ENCODE results near the gene NF2. TPM values are rescaled to one million over a fixed set of nuclear protein-coding genes. Genes with fewer than 3 reads are reported as not detected.

Gene NF2
- total RNA-seq, 2 experiments from 2014 or later = 23.1 to 24.5 TPM

- POLR2A ChIA-PET = no interaction called here
- H3K4me3 ChIP-seq (ENCODE audit: low read length) = no peak overlapping the region
Observed at GRCh38 chr22:29706486-29706885, 103.1 kb downstream of the NF2 start.

GRCh38 chr22:29707010-29707409 is 103.6 kb downstream of the NF2 start:
- H3K27ac Mint-ChIP-seq = no peak overlapping the region
- Histone ChIP-seq H3K9me3 (ENCODE audit: control insufficient read depth in 1 of 2, insufficient read depth in 1 of 2, low read length in 2 of 2) (no peaks in the 10 kb centered on the region), H3K27me3 (ENCODE audit: control insufficient read depth in 1 of 2, insufficient read depth in 2 of 2, low read length in 2 of 2) (peaks cover 0 to 8% of the 10 kb centered on the region in 2 experiments), H3K4me1 (ENCODE audit: insufficient read depth, low read length) (peaks cover 5% of the 10 kb centered on the region), H3K27ac (ENCODE audit: low read depth in 1 of 2, low read length in 2 of 2) (no peak overlapping the region), H3K4me3 (ENCODE audit: low read length) (no peak overlapping the region), H3K36me3 (ENCODE audit: insufficient read depth, low read length) (no peaks in the 10 kb centered on the region)
- DNase-seq (no peak), ATAC-seq (ENCODE audit: poor library complexity) (no peak)
- H3K27me3 Mint-ChIP-seq = peaks cover 11% of the 10 kb centered on the region
- H3K9me3 Mint-ChIP-seq = no peaks in the 10 kb centered on the region
- no peak overlapping the region for H3K4me3 Mint-ChIP-seq
- ChIA-PET POLR2A (no interaction called here), CTCF (no interaction called here)
- H3K36me3 Mint-ChIP-seq (ENCODE audit: low read depth) = no peaks in the 10 kb centered on the region
- intact Hi-C loops (cut with DNase I, micrococcal nuclease) = no loop called here
- peaks cover under 1% of the 10 kb centered on the region for H3K4me1 Mint-ChIP-seq (ENCODE audit: low read depth)
- TF ChIP-seq, protein P1, sequence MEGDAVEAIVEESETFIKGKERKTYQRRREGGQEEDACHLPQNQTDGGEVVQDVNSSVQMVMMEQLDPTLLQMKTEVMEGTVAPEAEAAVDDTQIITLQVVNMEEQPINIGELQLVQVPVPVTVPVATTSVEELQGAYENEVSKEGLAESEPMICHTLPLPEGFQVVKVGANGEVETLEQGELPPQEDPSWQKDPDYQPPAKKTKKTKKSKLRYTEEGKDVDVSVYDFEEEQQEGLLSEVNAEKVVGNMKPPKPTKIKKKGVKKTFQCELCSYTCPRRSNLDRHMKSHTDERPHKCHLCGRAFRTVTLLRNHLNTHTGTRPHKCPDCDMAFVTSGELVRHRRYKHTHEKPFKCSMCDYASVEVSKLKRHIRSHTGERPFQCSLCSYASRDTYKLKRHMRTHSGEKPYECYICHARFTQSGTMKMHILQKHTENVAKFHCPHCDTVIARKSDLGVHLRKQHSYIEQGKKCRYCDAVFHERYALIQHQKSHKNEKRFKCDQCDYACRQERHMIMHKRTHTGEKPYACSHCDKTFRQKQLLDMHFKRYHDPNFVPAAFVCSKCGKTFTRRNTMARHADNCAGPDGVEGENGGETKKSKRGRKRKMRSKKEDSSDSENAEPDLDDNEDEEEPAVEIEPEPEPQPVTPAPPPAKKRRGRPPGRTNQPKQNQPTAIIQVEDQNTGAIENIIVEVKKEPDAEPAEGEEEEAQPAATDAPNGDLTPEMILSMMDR (IDR thresholded peaks at IDR 0.05) = no peak

More at GRCh38 chr22:29706486-29706885, 103.1 kb downstream of the NF2 start:
- peaks cover 6% of the 10 kb centered on the region for H3K4me1 Mint-ChIP-seq (ENCODE audit: low read depth)
- no peak overlapping the region for H3K27ac Mint-ChIP-seq
- no peak overlapping the region for H3K4me3 Mint-ChIP-seq
- ATAC-seq (ENCODE audit: poor library complexity) (no peak), DNase-seq (no peak)
- intact Hi-C loops (cut with DNase I, micrococcal nuclease) = no loop called here
- no peaks in the 10 kb centered on the region for H3K9me3 Mint-ChIP-seq
- Histone ChIP-seq H3K27ac (ENCODE audit: low read depth in 1 of 2, low read length in 2 of 2) (no peak overlapping the region), H3K36me3 (ENCODE audit: insufficient read depth, low read length) (no peaks in the 10 kb centered on the region), H3K9me3 (ENCODE audit: control insufficient read depth in 1 of 2, insufficient read depth in 1 of 2, low read length in 2 of 2) (no peaks in the 10 kb centered on the region), H3K4me1 (ENCODE audit: insufficient read depth, low read length) (peaks cover 10% of the 10 kb centered on the region), H3K27me3 (ENCODE audit: control insufficient read depth in 1 of 2, insufficient read depth in 2 of 2, low read length in 2 of 2) (peaks cover 0 to 8% of the 10 kb centered on the region in 2 experiments)
- H3K27me3 Mint-ChIP-seq = peaks cover 9% of the 10 kb centered on the region
- CTCF ChIA-PET = interaction anchor here (0.6 kb wide), 1 partner anchor 17 kb away, joined by 4 read pairs; no protein-coding TSS in a partner anchor
- TF ChIP-seq, protein P1 (IDR thresholded peaks at IDR 0.05) = no peak
- no peaks in the 10 kb centered on the region for H3K36me3 Mint-ChIP-seq (ENCODE audit: low read depth)

- TF ChIP-seq, protein P1 (IDR thresholded peaks at IDR 0.05) = no peak
- peaks cover 9% of the 10 kb centered on the region for H3K27me3 Mint-ChIP-seq
- Histone ChIP-seq H3K4me3 (ENCODE audit: low read length) (no peak overlapping the region), H3K27me3 (ENCODE audit: control insufficient read depth in 1 of 2, insufficient read depth in 2 of 2, low read length in 2 of 2) (peaks cover 0 to 6% of the 10 kb centered on the region in 2 experiments), H3K9me3 (ENCODE audit: control insufficient read depth in 1 of 2, insufficient read depth in 1 of 2, low read length in 2 of 2) (no peaks in the 10 kb centered on the region), H3K36me3 (ENCODE audit: insufficient read depth, low read length) (no peaks in the 10 kb centered on the region), H3K4me1 (ENCODE audit: insufficient read depth, low read length) (peaks cover 3% of the 10 kb centered on the region), H3K27ac (ENCODE audit: low read depth in 1 of 2, low read length in 2 of 2) (no peak overlapping the region)
- no peaks in the 10 kb centered on the region for H3K4me1 Mint-ChIP-seq (ENCODE audit: low read depth)
- no peaks in the 10 kb centered on the region for H3K9me3 Mint-ChIP-seq
- POLR2A ChIA-PET = no interaction called here
- intact Hi-C loops (cut with DNase I, micrococcal nuclease) = no loop called here
- no peaks in the 10 kb centered on the region for H3K36me3 Mint-ChIP-seq (ENCODE audit: low read depth)
- ATAC-seq (ENCODE audit: poor library complexity) (no peak), DNase-seq (no peak)
- no peak overlapping the region for H3K4me3 Mint-ChIP-seq
- CTCF ChIA-PET = no interaction called here
- H3K27ac Mint-ChIP-seq = no peak overlapping the region
Observed at GRCh38 chr22:29707471-29707870, 104.0 kb downstream of the NF2 start.

All from CD4-positive, alpha-beta T cell (primary cell).